ENCODE data around the gene HS3ST1. TPM values are rescaled to one million over a fixed set of nuclear protein-coding genes. Genes with fewer than 3 reads are reported as not detected.

The HS3ST1 gene
- total RNA-seq, 1 donor from 2014 or later = 8.1 TPM

GRCh38 chr4:11426003-11426402 is 2.7 kb downstream of the HS3ST1 start:
- H3K27me3 ChIP-seq = no peaks in the 10 kb centered on the region
- no peaks in the 10 kb centered on the region for H3K9me3 ChIP-seq
- TF ChIP-seq POLR2AphosphoS5 (IDR thresholded peaks at IDR 0.05; ENCODE audit: insufficient read depth in 1 of 2, low read depth in 1 of 2) = no peak
- TF ChIP-seq CTCF (IDR thresholded peaks at IDR 0.05) = no peak
- no peak for TF ChIP-seq POLR2A (IDR thresholded peaks at IDR 0.05)
- no peaks in the 10 kb centered on the region for H3K36me3 ChIP-seq
- intact Hi-C loops (cut with DNase I) = no loop called here
- H3K4me3 ChIP-seq = no peak overlapping the region
- peaks cover 26% of the 10 kb centered on the region for H3K4me1 ChIP-seq
- H3K27ac ChIP-seq = no peak overlapping the region
- no peak for DNase-seq (ENCODE audit: extremely low spot score in 2 of 2)

- Histone ChIP-seq H3K36me3 (no peaks in the 10 kb centered on the region), H3K27ac (no peak overlapping the region), H3K27me3 (no peaks in the 10 kb centered on the region), H3K9me3 (no peaks in the 10 kb centered on the region), H3K4me3 (no peak overlapping the region), H3K4me1 (peaks cover 26% of the 10 kb centered on the region)
- TF ChIP-seq CTCF (IDR thresholded peaks at IDR 0.05) (no peak), POLR2A (IDR thresholded peaks at IDR 0.05) (no peak), POLR2AphosphoS5 (IDR thresholded peaks at IDR 0.05; ENCODE audit: insufficient read depth in 1 of 2, low read depth in 1 of 2) (no peak)
- DNase-seq (ENCODE audit: extremely low spot score in 2 of 2) = no peak
- intact Hi-C loops (cut with DNase I) = no loop called here
Observed at GRCh38 chr4:11424856-11425255, 3.8 kb downstream of the HS3ST1 start.

- no peaks in the 10 kb centered on the region for H3K36me3 ChIP-seq
- H3K9me3 ChIP-seq = no peaks in the 10 kb centered on the region
- H3K27me3 ChIP-seq = no peaks in the 10 kb centered on the region
- H3K27ac ChIP-seq = no peak overlapping the region
- DNase-seq (ENCODE audit: extremely low spot score in 2 of 2) = no peak
- intact Hi-C loops (cut with DNase I) = no loop called here
- H3K4me1 ChIP-seq = peaks cover 22% of the 10 kb centered on the region
- H3K4me3 ChIP-seq = no peak overlapping the region
- TF ChIP-seq CTCF (IDR thresholded peaks at IDR 0.05) (no peak), POLR2AphosphoS5 (IDR thresholded peaks at IDR 0.05; ENCODE audit: insufficient read depth in 1 of 2, low read depth in 1 of 2) (no peak), POLR2A (IDR thresholded peaks at IDR 0.05) (no peak)
Observed at GRCh38 chr4:11424000-11424399, 4.7 kb downstream of the HS3ST1 start.

- H3K9me3 ChIP-seq = no peaks in the 10 kb centered on the region
- no peak overlapping the region for H3K27ac ChIP-seq
- no peaks in the 10 kb centered on the region for H3K36me3 ChIP-seq
- H3K4me1 ChIP-seq = peaks cover 17% of the 10 kb centered on the region
- H3K27me3 ChIP-seq = no peaks in the 10 kb centered on the region
- TF ChIP-seq POLR2A (IDR thresholded peaks at IDR 0.05) = no peak
- no peak for TF ChIP-seq CTCF (IDR thresholded peaks at IDR 0.05)
- TF ChIP-seq POLR2AphosphoS5 (IDR thresholded peaks at IDR 0.05; ENCODE audit: insufficient read depth in 1 of 2, low read depth in 1 of 2) = no peak
- H3K4me3 ChIP-seq = no peak overlapping the region
- intact Hi-C loops (cut with DNase I) = no loop called here
- no peak for DNase-seq (ENCODE audit: extremely low spot score in 2 of 2)
Observed at GRCh38 chr4:11423465-11423864, 5.2 kb downstream of the HS3ST1 start.

GRCh38 chr4:11421116-11421515 is 7.6 kb downstream of the HS3ST1 start:
- no peak overlapping the region for H3K4me3 ChIP-seq
- H3K4me1 ChIP-seq = no peaks in the 10 kb centered on the region
- H3K36me3 ChIP-seq = no peaks in the 10 kb centered on the region
- no peak for DNase-seq (ENCODE audit: extremely low spot score in 2 of 2)
- no peaks in the 10 kb centered on the region for H3K9me3 ChIP-seq
- no peaks in the 10 kb centered on the region for H3K27me3 ChIP-seq
- no peak for TF ChIP-seq CTCF (IDR thresholded peaks at IDR 0.05)
- TF ChIP-seq POLR2A (IDR thresholded peaks at IDR 0.05) = no peak
- no peak for TF ChIP-seq POLR2AphosphoS5 (IDR thresholded peaks at IDR 0.05; ENCODE audit: insufficient read depth in 1 of 2, low read depth in 1 of 2)
- intact Hi-C loops (cut with DNase I) = no loop called here
- H3K27ac ChIP-seq = no peak overlapping the region

Data from vagina (tissue), 2 donors.